Ammon's horn (tissue), 1 donor: ENCODE data around the gene NME3.

Experiments used
- DNase-seq: peaks from one replicate; pipeline ENCODE4 v3.0.0-alpha.2; 2016; ENCODE audit warnings: low spot score

Gene NME3

GRCh38 chr16:1768767-1769401, 2.5 kb downstream of the NME3 start:
- DNase-seq, result no peak

GRCh38 chr16:1768061-1768766, 3.1 kb downstream of the NME3 start:
- DNase-seq, result no peak

- no peak for DNase-seq
Measured at GRCh38 chr16:1767116-1767994, 4.0 kb downstream of the NME3 start.

- no peak for DNase-seq
Measured at GRCh38 chr16:1766701-1767100, 4.6 kb downstream of the NME3 start.

GRCh38 chr16:1766231-1766630, 5.1 kb downstream of the NME3 start:
- no peak for DNase-seq

GRCh38 chr16:1765826-1766225, 5.5 kb downstream of the NME3 start:
- DNase-seq, result no peak

- DNase-seq, result no peak
Measured at GRCh38 chr16:1764971-1765370, 6.4 kb downstream of the NME3 start.

- DNase-seq, result no peak
Measured at GRCh38 chr16:1763521-1764511, 7.5 kb downstream of the NME3 start.

GRCh38 chr16:1762879-1763520, 8.3 kb downstream of the NME3 start:
- no peak for DNase-seq

GRCh38 chr16:1762196-1762878, 9.0 kb downstream of the NME3 start:
- DNase-seq, result no peak

GRCh38 chr16:1761751-1762150, 9.6 kb downstream of the NME3 start:
- DNase-seq, result no peak

- DNase-seq, result no peak
Measured at GRCh38 chr16:1760911-1761310, 10.4 kb downstream of the NME3 start.

- no peak for DNase-seq
Measured at GRCh38 chr16:1759511-1759910, 11.8 kb downstream of the NME3 start.

GRCh38 chr16:1758923-1759322, 12.4 kb downstream of the NME3 start:
- no peak for DNase-seq

- DNase-seq, result no peak
Measured at GRCh38 chr16:1757714-1758461, 13.5 kb downstream of the NME3 start.

GRCh38 chr16:1754204-1754603, 17.1 kb downstream of the NME3 start:
- no peak for DNase-seq

GRCh38 chr16:1752853-1753252, 18.5 kb downstream of the NME3 start:
- no peak for DNase-seq

- no peak for DNase-seq
Measured at GRCh38 chr16:1751946-1752345, 19.4 kb downstream of the NME3 start.

- no peak for DNase-seq
Measured at GRCh38 chr16:1749152-1750117, 21.9 kb downstream of the NME3 start.
